Cardiac fibroblast (primary cell): Measurements from ENCODE around the gene PPP3R1.

Experiments
- DNase-seq, 2 donors: peaks; one replicate each; pipeline versions ENCODE4 v3.0.0 to v3.0.0-alpha.2; 2010; ENCODE audit warnings: low read depth in 2 of 2
- H3K4me3 ChIP-seq, 2 donors: replicated peaks in 1 of 2; 1 replicate in 1 of 2; 2 replicates in 1 of 2; pipeline ENCODE4 v1.5.1; 2011; ENCODE audit warnings: low read depth in 2 of 2, low read length in 2 of 2, mild to moderate bottlenecking in 2 of 2, moderate library complexity in 1 of 2
- CTCF ChIP-seq: IDR thresholded peaks from one replicate; pipeline ENCODE4 v1.5.1; 2011; ENCODE audit warnings: low read depth, mild to moderate bottlenecking, low read length, inconsistent platforms

Gene PPP3R1

GRCh38 chr2:68196120-68196716 is 56.1 kb downstream of the PPP3R1 start:
- DNase-seq, result peak; percentile 73 to 80
- peak; percentile 70 for TF ChIP-seq CTCF
- no peak overlapping the region for H3K4me3 ChIP-seq

DNA sequence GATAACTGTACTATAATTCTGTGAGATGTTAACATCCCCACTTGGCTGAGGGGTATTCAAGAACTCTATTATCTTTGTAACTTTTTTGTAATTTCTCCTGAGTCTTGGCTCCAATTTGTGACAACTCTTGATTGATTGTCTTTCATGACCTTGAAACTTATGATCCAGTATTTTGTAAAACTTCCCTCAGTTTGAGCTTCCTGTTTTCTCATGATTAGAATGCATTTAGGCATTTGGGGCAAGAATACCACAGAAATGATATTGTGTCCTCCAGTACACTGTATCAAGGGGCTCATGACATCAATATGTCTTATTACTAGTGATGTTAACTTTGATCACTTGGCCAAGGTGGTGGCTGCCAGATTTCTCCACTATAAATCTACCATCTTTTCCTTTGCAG is 57.2 kb downstream of the PPP3R1 start:
- DNase-seq, result peak in 1 of 2 donors; percentile 12
- TF ChIP-seq CTCF, result no peak
- H3K4me3 ChIP-seq, result no peak overlapping the region

GRCh38 chr2:68193787-68194372 is 58.5 kb downstream of the PPP3R1 start:
- no peak for TF ChIP-seq CTCF
- H3K4me3 ChIP-seq, result no peak overlapping the region
- DNase-seq, result peak; percentile 23 to 73

- no peak for TF ChIP-seq CTCF
- peak; percentile 13 to 44 for DNase-seq
- H3K4me3 ChIP-seq, result no peak overlapping the region
Measured at GRCh38 chr2:68193144-68193543, 59.2 kb downstream of the PPP3R1 start.

GRCh38 chr2:68190991-68191731 is 61.2 kb downstream of the PPP3R1 start:
- no peak for TF ChIP-seq CTCF
- H3K4me3 ChIP-seq, result no peak overlapping the region
- peak; percentile 50 to 91 for DNase-seq

- DNase-seq, result no peak
- no peak overlapping the region for H3K4me3 ChIP-seq
- TF ChIP-seq CTCF, result no peak
Measured at GRCh38 chr2:68189991-68190784, 62.1 kb downstream of the PPP3R1 start.
